ENCODE measurements around the gene NEU4. TPM values are rescaled to one million over a fixed set of nuclear protein-coding genes. Genes with fewer than 3 reads are reported as not detected.
A peak's percentile ranks its signal among the peaks of the same experiment; 100 is the strongest.

Gene NEU4
- total RNA-seq, 1 experiment from 2014 or later, result not detected

DNA sequence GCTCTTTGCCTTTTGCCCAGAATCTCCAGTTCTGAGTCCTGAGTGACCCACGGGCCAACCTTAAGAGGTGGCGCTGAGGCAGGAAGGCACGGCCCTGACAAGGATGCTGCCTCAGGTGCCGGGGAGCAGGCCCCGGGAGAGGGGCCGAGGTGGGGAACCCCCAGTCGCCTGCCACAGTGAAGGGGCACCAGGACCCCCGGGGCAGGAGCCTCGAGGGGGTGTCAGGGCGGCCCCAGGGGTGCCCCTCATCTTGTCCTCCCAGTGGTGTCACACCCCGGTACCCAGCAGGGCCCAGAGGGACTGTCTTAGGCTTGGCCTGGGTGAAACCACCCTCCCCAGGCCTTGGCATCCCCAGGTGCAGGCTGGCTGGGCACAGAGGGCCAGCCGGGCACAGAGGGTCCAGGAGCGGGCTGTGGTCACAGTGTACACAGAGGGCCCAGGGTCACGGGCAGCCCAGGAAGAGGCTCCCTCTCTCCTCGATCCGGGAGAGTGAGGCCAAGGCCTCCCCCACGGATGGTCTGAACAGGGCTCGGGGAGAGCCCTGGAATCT lies 48.7 kb downstream of the NEU4 start:
- Mint-ChIP-seq H3K4me3 (ENCODE audit: unreplicated experiment) (no peak overlapping the region), H3K36me3 (ENCODE audit: insufficient read depth, unreplicated experiment) (no peaks in the 10 kb centered on the region), H3K27ac (ENCODE audit: low read depth, unreplicated experiment) (no peak overlapping the region), H3K9me3 (ENCODE audit: unreplicated experiment) (no peaks in the 10 kb centered on the region), H3K27me3 (ENCODE audit: insufficient read depth, unreplicated experiment) (peaks cover 18% of the 10 kb centered on the region), H3K4me1 (ENCODE audit: insufficient read depth, unreplicated experiment) (no peaks in the 10 kb centered on the region)
- intact Hi-C loops (cut with micrococcal nuclease), result no loop called here
- ChIA-PET CTCF (interaction anchor here (0.7 kb wide), 1 partner anchor 33 kb away, joined by 3 read pairs; no protein-coding TSS in a partner anchor), POLR2A (no interaction called here)
- no peak for DNase-seq (ENCODE audit: unreplicated experiment)
- BruUV-seq (replicated peaks), result no TSS peak
- no peak for TF ChIP-seq CTCF (IDR thresholded peaks at IDR 0.05; ENCODE audit: unreplicated experiment)

GRCh38 chr2:241858206-241859016 lies 49.4 kb downstream of the NEU4 start, which contains the start of gene PDCD1:
TSS of gene PDCD1 (minus strand) at chr2:241858894. CDS start at chr2:241858838, 56 bp downstream.
- H3K36me3 Mint-ChIP-seq (ENCODE audit: insufficient read depth, unreplicated experiment), result no peaks in the 10 kb centered on the region
- no peak within 1 kb of the TSS for H3K4me3 Mint-ChIP-seq (ENCODE audit: unreplicated experiment)
- intact Hi-C loops (cut with micrococcal nuclease), result no loop called here
- DNase-seq (ENCODE audit: unreplicated experiment), result no peak
- H3K27ac Mint-ChIP-seq (ENCODE audit: low read depth, unreplicated experiment), result no peak within 1 kb of the TSS
- BruUV-seq (replicated peaks), result no TSS peak
- H3K9me3 Mint-ChIP-seq (ENCODE audit: unreplicated experiment), result no peaks in the 10 kb centered on the region
- H3K27me3 Mint-ChIP-seq (ENCODE audit: insufficient read depth, unreplicated experiment), result peaks cover 20% of the 10 kb centered on the region
- no peak for TF ChIP-seq CTCF (IDR thresholded peaks at IDR 0.05; ENCODE audit: unreplicated experiment)
- ChIA-PET CTCF (no interaction called here), POLR2A (no interaction called here)
- no peaks in the 10 kb centered on the region for H3K4me1 Mint-ChIP-seq (ENCODE audit: insufficient read depth, unreplicated experiment)

DNA sequence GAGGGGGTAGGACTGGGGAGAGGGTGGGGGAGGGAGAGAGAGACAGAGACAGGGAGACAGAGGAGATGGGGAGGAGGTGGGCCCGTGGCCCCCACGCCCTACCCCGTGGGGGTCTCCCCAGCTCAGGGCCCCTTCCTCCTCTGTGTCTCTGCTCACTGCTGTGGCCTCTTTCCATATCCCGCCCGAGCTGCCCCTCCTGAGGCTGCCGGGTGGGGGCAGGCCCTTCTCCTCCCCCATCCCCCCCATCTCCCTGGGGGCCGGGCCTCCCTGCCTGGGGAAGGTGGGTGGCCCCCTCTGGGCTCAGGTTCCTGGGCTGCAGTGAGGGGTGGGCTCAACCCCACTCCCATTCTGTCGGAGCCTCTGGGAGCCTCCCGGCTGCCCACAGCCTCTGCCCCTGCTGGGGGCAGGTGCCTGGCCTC lies 50.0 kb downstream of the NEU4 start:
- ChIA-PET POLR2A (no interaction called here), CTCF (interaction anchor here (0.6 kb wide), 1 partner anchor 10 kb away, joined by 3 read pairs; no protein-coding TSS in a partner anchor)
- no TSS peak for BruUV-seq (replicated peaks)
- H3K27me3 Mint-ChIP-seq (ENCODE audit: insufficient read depth, unreplicated experiment), result peaks cover 26% of the 10 kb centered on the region
- H3K9me3 Mint-ChIP-seq (ENCODE audit: unreplicated experiment), result peaks cover 3% of the 10 kb centered on the region
- H3K27ac Mint-ChIP-seq (ENCODE audit: low read depth, unreplicated experiment), result no peak overlapping the region
- no peak for DNase-seq (ENCODE audit: unreplicated experiment)
- intact Hi-C loops (cut with micrococcal nuclease), result no loop called here
- H3K4me1 Mint-ChIP-seq (ENCODE audit: insufficient read depth, unreplicated experiment), result no peaks in the 10 kb centered on the region
- no peaks in the 10 kb centered on the region for H3K36me3 Mint-ChIP-seq (ENCODE audit: insufficient read depth, unreplicated experiment)
- no peak overlapping the region for H3K4me3 Mint-ChIP-seq (ENCODE audit: unreplicated experiment)
- TF ChIP-seq CTCF (IDR thresholded peaks at IDR 0.05; ENCODE audit: unreplicated experiment), result no peak

- intact Hi-C loops (cut with micrococcal nuclease), result no loop called here
- H3K27me3 Mint-ChIP-seq (ENCODE audit: insufficient read depth, unreplicated experiment), result peaks cover 32% of the 10 kb centered on the region
- CTCF ChIA-PET, result interaction anchor here (0.6 kb wide), 1 partner anchor 9 kb away, joined by 3 read pairs; no protein-coding TSS in a partner anchor
- H3K27ac Mint-ChIP-seq (ENCODE audit: low read depth, unreplicated experiment), result no peak overlapping the region
- H3K4me1 Mint-ChIP-seq (ENCODE audit: insufficient read depth, unreplicated experiment), result no peaks in the 10 kb centered on the region
- peak; percentile 22 for TF ChIP-seq CTCF (IDR thresholded peaks at IDR 0.05; ENCODE audit: unreplicated experiment)
- no peak overlapping the region for H3K4me3 Mint-ChIP-seq (ENCODE audit: unreplicated experiment)
- no peak for DNase-seq (ENCODE audit: unreplicated experiment)
- POLR2A ChIA-PET, result no interaction called here
- peaks cover 9% of the 10 kb centered on the region for H3K9me3 Mint-ChIP-seq (ENCODE audit: unreplicated experiment)
- BruUV-seq (replicated peaks), result no TSS peak
- H3K36me3 Mint-ChIP-seq (ENCODE audit: insufficient read depth, unreplicated experiment), result no peaks in the 10 kb centered on the region
Measured at GRCh38 chr2:241859436-241860183, 50.6 kb downstream of the NEU4 start.
